ENCODE measurements around the gene THSD4. TPM values are rescaled to one million over a fixed set of nuclear protein-coding genes. Genes with fewer than 3 reads are reported as not detected.

THSD4 gene
- total RNA-seq, 2 experiments from 2014 or later: not detected

DNA sequence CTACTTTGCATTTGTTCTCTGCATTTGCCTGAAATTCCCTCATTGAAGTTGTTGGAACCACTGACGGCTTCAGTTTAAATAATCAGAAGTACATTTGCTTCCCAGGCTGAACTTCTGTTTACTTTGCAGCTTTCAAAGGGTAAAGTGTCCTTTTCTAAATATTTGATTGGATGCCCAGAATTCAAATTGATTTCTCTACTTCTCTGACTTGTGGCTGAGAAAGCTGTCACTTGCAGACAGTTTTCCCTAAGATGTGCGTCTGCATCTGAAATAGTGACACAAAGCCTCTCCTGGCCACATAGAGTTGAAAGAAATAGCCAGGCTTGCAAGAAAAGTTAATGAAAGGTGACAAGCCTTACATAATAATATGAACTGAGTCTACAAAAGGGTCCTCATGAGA is 299.6 kb downstream of the THSD4 start:
- H3K27me3 Mint-ChIP-seq: peaks cover 6% of the 10 kb centered on the region
- DNase-seq (no peak), ATAC-seq (no peak)
- H3K4me1 Mint-ChIP-seq: no peaks in the 10 kb centered on the region
- CTCF ChIA-PET: no interaction called here
- H3K9me3 Mint-ChIP-seq (ENCODE audit: low read depth): no peaks in the 10 kb centered on the region
- H3K4me3 Mint-ChIP-seq: no peak overlapping the region
- no peaks in the 10 kb centered on the region for H3K36me3 Mint-ChIP-seq
- H3K27ac Mint-ChIP-seq: no peak overlapping the region

DNA sequence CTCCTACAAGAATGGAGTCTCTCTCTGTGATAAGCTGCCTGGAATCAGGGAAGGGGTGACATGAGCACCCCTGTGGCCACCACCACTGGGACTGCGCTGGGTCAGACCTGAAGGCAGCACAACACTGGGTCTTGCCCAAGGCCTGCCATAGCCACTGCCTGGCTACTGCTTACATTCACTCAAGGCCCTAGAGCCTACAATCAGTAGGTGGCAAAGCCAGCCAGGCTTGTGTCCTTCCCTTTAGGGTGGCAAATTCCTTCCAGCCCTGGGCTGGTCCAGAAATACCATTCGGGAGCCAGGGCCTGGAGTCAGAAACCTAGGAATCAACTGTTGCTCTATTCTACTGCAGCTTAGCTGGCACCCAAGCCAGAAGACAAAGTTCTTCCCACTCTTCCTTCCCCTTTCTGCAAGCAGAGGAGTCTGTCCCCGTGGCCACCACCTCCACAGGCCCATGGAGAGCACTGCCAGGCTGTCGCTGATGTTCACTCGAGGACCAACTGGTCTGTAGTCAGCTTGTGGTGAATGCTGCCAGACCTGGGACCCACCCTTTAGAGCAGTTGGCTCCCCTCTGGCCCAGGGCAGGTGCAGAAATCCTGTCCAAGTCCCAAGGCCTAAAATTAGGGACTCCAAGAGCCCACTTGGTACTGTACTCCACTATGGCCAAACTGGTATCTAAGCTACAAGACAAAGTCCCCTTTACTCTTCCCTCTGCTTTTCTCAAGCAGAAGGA is 307.4 kb downstream of the THSD4 start:
- no peaks in the 10 kb centered on the region for H3K9me3 Mint-ChIP-seq (ENCODE audit: low read depth)
- CTCF ChIA-PET: interaction anchor here (1.0 kb wide), 1 partner anchor 24 kb away, joined by 3 read pairs; no protein-coding TSS in a partner anchor

DNA sequence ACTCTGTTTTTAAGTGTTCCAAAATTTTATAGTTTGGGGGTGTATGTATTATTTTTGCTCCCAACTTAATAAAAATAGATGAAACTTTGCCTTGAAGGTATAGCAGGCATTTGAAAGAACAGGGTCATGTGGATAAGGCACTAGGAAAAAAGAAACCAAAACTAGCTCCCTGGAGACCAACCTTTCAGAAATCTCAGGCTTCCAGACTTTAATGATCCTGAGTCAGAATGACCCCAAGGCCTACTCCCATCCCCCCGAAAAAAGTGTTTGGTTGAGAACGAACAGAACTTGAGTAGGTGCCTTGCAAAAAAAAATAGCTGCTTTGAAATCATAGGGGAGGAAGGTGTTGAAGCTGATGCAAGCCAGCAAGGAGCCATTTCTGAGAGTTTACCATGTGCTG is 309.5 kb downstream of the THSD4 start:
- Mint-ChIP-seq H3K4me1 (no peaks in the 10 kb centered on the region), H3K27ac (no peak overlapping the region), H3K9me3 (ENCODE audit: low read depth) (no peaks in the 10 kb centered on the region), H3K4me3 (no peak overlapping the region), H3K27me3 (peaks cover 9% of the 10 kb centered on the region), H3K36me3 (no peaks in the 10 kb centered on the region)
- ATAC-seq (no peak), DNase-seq (no peak)
- CTCF ChIA-PET: no interaction called here

More for the DNA sequence above, 307.4 kb downstream of the THSD4 start:
- ATAC-seq (no peak), DNase-seq (no peak)
- no peaks in the 10 kb centered on the region for H3K36me3 Mint-ChIP-seq
- no peak overlapping the region for H3K27ac Mint-ChIP-seq
- no peak overlapping the region for H3K4me3 Mint-ChIP-seq
- H3K27me3 Mint-ChIP-seq: no peaks in the 10 kb centered on the region
- H3K4me1 Mint-ChIP-seq: no peaks in the 10 kb centered on the region

DNA sequence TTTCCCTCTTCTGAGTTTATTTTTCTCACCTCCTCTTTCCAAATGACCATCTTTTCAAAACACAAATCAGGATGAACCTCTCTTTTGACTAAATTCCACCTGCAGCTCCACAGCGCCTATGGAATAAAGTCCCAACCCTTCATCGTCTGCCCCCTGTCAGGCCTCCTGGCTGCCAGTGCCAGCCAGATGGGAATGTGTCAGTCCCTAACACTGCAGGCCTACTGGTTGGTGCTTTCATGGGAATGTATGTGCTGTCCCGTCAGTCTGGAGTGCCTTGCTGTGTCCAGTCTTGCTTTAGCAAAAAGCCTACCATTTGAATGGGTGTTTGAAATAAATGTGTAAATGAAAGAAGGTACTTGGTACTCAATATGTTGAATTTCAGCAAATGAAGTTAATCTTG is 310.1 kb downstream of the THSD4 start:
- CTCF ChIA-PET: no interaction called here
- H3K27ac Mint-ChIP-seq: no peak overlapping the region
- H3K36me3 Mint-ChIP-seq: no peaks in the 10 kb centered on the region
- no peak overlapping the region for H3K4me3 Mint-ChIP-seq
- H3K4me1 Mint-ChIP-seq: no peaks in the 10 kb centered on the region
- peaks cover 9% of the 10 kb centered on the region for H3K27me3 Mint-ChIP-seq
- no peak for DNase-seq
- no peaks in the 10 kb centered on the region for H3K9me3 Mint-ChIP-seq (ENCODE audit: low read depth)
- ATAC-seq: no peak

DNA sequence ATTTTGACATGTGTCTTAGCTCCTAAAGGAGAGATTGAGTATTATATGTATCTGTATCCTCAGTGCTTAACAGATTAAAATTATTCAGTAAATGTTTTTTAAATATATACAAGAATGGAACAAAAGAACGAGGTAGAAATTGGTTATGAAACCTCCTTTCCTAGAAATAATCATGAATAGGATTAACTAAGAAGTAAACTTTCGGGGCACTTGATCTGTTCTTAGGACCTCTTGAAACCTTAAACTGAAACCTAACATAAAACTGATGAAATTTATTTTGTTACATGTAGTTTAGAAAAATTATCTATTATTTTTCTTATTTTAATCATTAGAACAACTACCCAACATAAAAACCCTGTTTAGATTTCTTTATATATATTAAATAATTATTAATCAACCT is 311.5 kb downstream of the THSD4 start:
- Mint-ChIP-seq H3K27me3 (peaks cover 9% of the 10 kb centered on the region), H3K27ac (no peak overlapping the region), H3K4me3 (no peak overlapping the region), H3K9me3 (ENCODE audit: low read depth) (no peaks in the 10 kb centered on the region), H3K4me1 (no peaks in the 10 kb centered on the region), H3K36me3 (no peaks in the 10 kb centered on the region)
- no peak for ATAC-seq
- CTCF ChIA-PET: no interaction called here
- DNase-seq: no peak

DNA sequence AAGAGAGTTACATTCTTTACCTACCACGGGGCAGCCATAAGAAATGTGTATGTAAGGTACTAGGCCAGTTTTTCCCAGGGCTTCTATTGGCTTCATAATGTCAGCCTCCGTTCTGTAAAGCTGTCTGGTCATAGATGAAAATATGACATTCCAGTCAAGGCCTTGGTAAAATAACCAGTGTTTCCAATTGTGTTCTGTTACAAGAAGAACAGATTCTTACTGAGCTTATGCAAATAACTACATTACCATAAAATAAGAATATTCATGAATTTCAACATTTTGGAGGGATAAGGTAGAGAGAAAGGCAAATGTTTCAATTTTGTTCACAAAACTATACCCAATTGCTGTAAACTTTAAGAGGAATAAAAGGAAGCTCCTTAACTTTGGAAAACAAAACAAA is 315.5 kb downstream of the THSD4 start:
- Mint-ChIP-seq H3K4me3 (no peak overlapping the region), H3K9me3 (ENCODE audit: low read depth) (no peaks in the 10 kb centered on the region), H3K27me3 (peaks cover 12% of the 10 kb centered on the region), H3K36me3 (no peaks in the 10 kb centered on the region), H3K4me1 (no peaks in the 10 kb centered on the region), H3K27ac (no peak overlapping the region)
- CTCF ChIA-PET: interaction anchor here (0.6 to 0.9 kb wide), 2 partner anchors 13 to 316 kb away, joined by 3 to 6 read pairs; no protein-coding TSS in a partner anchor
- DNase-seq (no peak), ATAC-seq (no peak)

DNA sequence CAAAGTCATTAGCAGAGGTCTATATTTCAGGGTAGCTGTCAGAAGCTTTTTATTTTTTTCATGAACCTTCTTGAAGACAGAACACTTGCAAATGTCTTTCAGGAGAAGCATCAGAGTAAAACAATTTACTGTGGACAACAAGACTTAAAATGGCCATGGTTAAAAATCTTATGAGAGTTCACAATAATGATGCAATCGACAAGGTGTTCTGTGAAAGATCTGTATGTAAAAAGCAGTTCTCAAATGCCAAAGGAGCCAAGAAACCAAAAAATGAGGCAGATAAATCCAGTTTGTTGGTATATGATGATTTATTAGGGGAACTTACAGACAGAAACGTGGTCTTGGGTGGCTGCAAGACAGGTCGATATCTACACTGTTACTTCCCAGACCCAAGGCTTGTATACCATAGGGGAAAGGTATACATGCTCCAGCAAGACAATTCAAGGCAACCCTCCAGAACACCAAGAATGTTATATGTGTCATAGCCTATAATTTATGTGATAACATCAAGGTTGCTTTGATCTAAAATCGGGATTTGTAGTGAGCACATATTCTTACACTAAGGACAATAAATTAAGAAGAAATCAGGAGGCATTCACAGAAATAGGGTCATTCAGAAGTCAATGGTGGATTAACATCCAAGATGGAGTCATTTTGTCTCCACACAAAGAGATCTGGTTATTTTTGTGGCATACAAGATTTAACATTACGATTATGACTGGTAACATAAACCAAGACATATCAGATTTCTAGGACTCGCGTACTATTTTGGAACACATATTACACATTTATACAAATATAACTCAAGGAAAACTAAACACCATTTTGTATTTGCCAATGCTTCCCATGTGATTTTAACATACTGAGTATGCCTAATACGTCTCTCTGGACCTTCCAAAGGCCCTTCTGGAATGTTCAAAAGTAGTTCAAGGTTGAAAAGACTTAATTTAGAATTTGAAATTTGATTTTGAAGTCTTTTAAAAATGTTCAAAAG is 316.4 kb downstream of the THSD4 start:
- H3K36me3 Mint-ChIP-seq: no peaks in the 10 kb centered on the region
- H3K27me3 Mint-ChIP-seq: peaks cover 12% of the 10 kb centered on the region
- no peaks in the 10 kb centered on the region for H3K9me3 Mint-ChIP-seq (ENCODE audit: low read depth)
- no peak overlapping the region for H3K27ac Mint-ChIP-seq
- no peaks in the 10 kb centered on the region for H3K4me1 Mint-ChIP-seq
- DNase-seq (no peak), ATAC-seq (no peak)
- CTCF ChIA-PET: interaction anchor here (0.9 kb wide), 1 partner anchor 12 kb away, joined by 6 read pairs; no protein-coding TSS in a partner anchor
- H3K4me3 Mint-ChIP-seq: no peak overlapping the region

DNA sequence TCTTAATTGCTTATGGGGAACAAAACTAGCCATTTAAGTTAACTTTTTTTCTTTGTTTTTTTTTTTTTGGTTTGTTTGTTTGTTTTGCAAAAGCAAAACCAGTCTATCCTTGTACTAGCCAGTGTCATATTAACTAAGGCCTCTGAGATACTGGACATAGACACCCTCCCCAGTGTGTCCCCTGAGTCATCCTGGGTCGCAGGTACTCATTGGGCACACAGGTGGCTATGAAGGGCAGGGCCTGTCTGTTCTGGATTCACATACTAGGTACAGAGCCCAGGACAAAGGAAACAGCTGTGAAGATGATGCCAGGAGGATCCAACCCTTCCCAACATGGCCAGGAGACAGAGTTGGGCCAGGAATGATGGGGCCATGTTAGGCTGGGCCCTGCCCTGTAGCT is 318.1 kb downstream of the THSD4 start:
- no peak for ATAC-seq

DNA sequence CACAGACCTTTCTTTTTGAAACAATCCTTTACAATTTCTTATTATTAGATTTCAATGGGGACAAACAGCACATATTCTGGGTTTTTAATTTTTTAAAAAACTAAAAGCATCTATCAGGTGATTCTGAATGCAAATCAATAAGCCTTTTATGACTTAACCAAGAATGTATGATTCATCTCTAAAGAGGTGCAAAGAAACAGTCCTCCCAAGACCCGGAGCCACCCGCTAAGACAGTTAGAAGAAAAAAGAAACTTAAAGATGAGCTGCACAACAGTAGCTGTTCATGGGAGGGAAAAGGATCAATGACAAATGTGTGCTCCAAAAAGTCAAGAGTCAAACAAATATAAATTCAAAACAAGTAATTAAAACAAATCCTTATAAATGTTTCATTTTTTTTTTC is 319.5 kb downstream of the THSD4 start:
- Mint-ChIP-seq H3K36me3 (no peaks in the 10 kb centered on the region), H3K4me1 (no peaks in the 10 kb centered on the region), H3K4me3 (no peak overlapping the region), H3K9me3 (ENCODE audit: low read depth) (no peaks in the 10 kb centered on the region), H3K27ac (no peak overlapping the region), H3K27me3 (peaks cover 6% of the 10 kb centered on the region)
- DNase-seq (no peak), ATAC-seq (no peak)
- CTCF ChIA-PET: interaction anchor here (1.2 kb wide), 1 partner anchor 48 kb away, joined by 3 read pairs; no protein-coding TSS in a partner anchor

More for the DNA sequence above, 318.1 kb downstream of the THSD4 start:
- no peaks in the 10 kb centered on the region for H3K9me3 Mint-ChIP-seq (ENCODE audit: low read depth)
- H3K27me3 Mint-ChIP-seq: peaks cover 12% of the 10 kb centered on the region
- H3K4me3 Mint-ChIP-seq: no peak overlapping the region
- CTCF ChIA-PET: no interaction called here
- H3K4me1 Mint-ChIP-seq: no peaks in the 10 kb centered on the region
- no peak for DNase-seq
- no peak overlapping the region for H3K27ac Mint-ChIP-seq
- no peaks in the 10 kb centered on the region for H3K36me3 Mint-ChIP-seq

DNA sequence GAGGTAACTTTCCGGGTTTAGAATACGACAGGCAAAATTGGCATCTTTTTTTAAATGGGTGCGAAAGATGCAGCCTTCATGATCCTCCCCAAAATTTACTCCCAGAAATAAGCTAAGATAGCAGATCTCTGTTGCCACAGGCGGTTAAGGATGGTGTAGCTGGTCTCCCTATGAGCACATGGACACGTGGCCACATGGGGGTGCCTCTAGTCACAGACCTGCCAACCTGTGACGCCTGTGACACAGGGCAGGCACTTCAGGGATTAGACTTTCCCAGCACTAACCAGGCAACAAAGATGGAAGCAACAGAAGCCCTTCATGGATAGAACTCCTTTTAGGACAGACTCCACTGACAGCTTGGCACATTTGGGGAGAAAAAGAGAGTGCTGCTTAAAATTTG is 320.3 kb downstream of the THSD4 start:
- H3K9me3 Mint-ChIP-seq (ENCODE audit: low read depth): no peaks in the 10 kb centered on the region
- ATAC-seq: no peak
- H3K27ac Mint-ChIP-seq: no peak overlapping the region
- H3K36me3 Mint-ChIP-seq: no peaks in the 10 kb centered on the region
- no peaks in the 10 kb centered on the region for H3K4me1 Mint-ChIP-seq
- peaks cover 8% of the 10 kb centered on the region for H3K27me3 Mint-ChIP-seq
- no peak overlapping the region for H3K4me3 Mint-ChIP-seq
- CTCF ChIA-PET: interaction anchor here (1.2 kb wide), 1 partner anchor 49 kb away, joined by 3 read pairs; no protein-coding TSS in a partner anchor
- no peak for DNase-seq

DNA sequence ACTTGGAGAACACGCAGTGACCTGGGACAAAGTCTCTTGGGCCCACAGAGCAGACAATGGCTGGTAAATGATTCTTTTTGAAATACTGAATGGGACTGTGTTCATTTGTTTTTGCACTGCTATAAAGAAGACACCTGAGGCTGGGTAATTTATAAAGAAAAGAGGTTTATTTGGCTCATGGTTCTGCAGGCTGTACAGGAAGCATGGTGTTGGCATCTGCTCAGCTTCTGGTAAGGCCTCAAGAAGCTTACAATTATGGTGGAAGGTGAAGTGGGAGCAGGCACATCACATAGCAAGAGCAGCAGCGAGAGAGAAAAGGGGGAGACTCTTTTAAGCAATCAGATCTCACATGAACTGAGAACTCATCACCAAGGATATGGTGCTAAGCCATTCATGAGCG is 321.6 kb downstream of the THSD4 start:
- DNase-seq: no peak
- CTCF ChIA-PET: interaction anchor here (1.2 to 1.5 kb wide), 2 partner anchors 25 to 50 kb away, joined by 3 to 5 read pairs; no protein-coding TSS in a partner anchor
- no peak overlapping the region for H3K4me3 Mint-ChIP-seq
- H3K27me3 Mint-ChIP-seq: peaks cover 8% of the 10 kb centered on the region
- H3K36me3 Mint-ChIP-seq: no peaks in the 10 kb centered on the region
- H3K27ac Mint-ChIP-seq: no peak overlapping the region
- ATAC-seq: no peak
- no peaks in the 10 kb centered on the region for H3K9me3 Mint-ChIP-seq (ENCODE audit: low read depth)
- H3K4me1 Mint-ChIP-seq: no peaks in the 10 kb centered on the region

DNA sequence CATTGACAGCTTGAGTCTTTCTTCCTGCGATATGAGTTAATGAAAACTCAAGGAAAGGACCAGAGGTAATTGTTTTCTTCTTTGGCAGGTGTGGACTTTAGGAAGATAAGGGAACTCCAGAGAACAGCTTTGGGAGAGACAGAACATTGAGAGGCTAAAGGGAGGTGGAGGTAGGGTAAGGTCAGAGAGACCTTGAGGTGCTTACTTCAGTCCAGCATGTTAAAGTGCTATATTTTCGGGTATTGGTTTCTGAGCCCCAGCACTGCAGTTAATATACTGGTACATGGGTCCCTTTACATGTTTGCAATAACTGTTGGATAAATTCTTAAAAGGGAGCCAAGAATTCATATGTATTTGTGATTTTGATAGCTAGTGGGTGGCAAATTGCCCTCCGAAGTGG is 322.1 kb downstream of the THSD4 start:
- no peaks in the 10 kb centered on the region for H3K4me1 Mint-ChIP-seq
- DNase-seq (no peak), ATAC-seq (no peak)
- CTCF ChIA-PET: interaction anchor here (1.2 to 1.5 kb wide), 2 partner anchors 25 to 50 kb away, joined by 3 to 5 read pairs; no protein-coding TSS in a partner anchor
- no peak overlapping the region for H3K4me3 Mint-ChIP-seq
- no peak overlapping the region for H3K27ac Mint-ChIP-seq
- no peaks in the 10 kb centered on the region for H3K36me3 Mint-ChIP-seq
- H3K27me3 Mint-ChIP-seq: peaks cover 8% of the 10 kb centered on the region
- no peaks in the 10 kb centered on the region for H3K9me3 Mint-ChIP-seq (ENCODE audit: low read depth)

DNA sequence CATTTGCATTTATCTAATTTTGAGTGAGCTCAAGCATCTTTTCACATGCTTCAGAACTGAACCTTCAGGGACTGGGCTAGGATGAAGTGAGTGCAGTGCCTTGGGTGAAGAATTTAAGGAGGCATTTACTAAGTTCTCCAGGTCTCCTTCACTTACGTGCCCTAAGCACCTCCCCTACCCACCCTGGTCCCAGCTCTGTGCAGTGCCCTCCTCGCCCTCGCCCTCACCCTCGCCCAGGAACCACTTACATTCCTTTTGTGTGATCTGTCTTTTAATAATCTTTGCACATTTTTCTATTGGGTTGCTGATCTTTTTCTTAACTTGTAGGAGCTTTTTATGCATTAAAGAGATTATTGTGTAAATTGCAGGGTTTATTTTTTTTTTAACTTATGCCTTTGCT is 322.6 kb downstream of the THSD4 start:
- CTCF ChIA-PET: interaction anchor here (1.5 kb wide), 1 partner anchor 51 kb away, joined by 5 read pairs; no protein-coding TSS in a partner anchor
- ATAC-seq: no peak
- no peaks in the 10 kb centered on the region for H3K36me3 Mint-ChIP-seq
- H3K27me3 Mint-ChIP-seq: peaks cover 12% of the 10 kb centered on the region
- no peak overlapping the region for H3K27ac Mint-ChIP-seq
- H3K4me3 Mint-ChIP-seq: no peak overlapping the region
- no peaks in the 10 kb centered on the region for H3K9me3 Mint-ChIP-seq (ENCODE audit: low read depth)
- DNase-seq: no peak
- no peaks in the 10 kb centered on the region for H3K4me1 Mint-ChIP-seq

Data from activated CD8-positive, alpha-beta memory T cell treated with anti-CD3 and anti-CD28 coated beads, Interleukin-2, amount 10 ng/mL, durations not matched to agents 7 days and 5 days (primary cell).